Kidney (tissue), 14 donors: ENCODE data around the gene GRIN2A. TPM values are rescaled to one million over a fixed set of nuclear protein-coding genes. Genes with fewer than 3 reads are reported as not detected.

Source experiments
- DNase-seq, 5 donors: peaks; one replicate each; pipeline ENCODE4 v3.0.0-alpha.2; 2013 to 2020
- FAIRE-seq: peaks from 2 replicates; lab custom pipeline; 2012; peaks lifted over from hg19 to GRCh38; lab: Jason Lieb, UNC
- H3K27ac ChIP-seq, 2 donors: one replicate each; pipeline ENCODE4 v1.7.0; 2013; ENCODE audit warnings: low read depth in 2 of 2, low read length in 2 of 2, inconsistent platforms in 1 of 2
- H3K27me3 ChIP-seq: one replicate; pipeline ENCODE4 v1.7.1; 2013; ENCODE audit warnings: low read length, inconsistent platforms; ENCODE audit not compliant: control insufficient read depth, insufficient read depth
- H3K36me3 ChIP-seq, 3 donors: one replicate each; pipeline versions ENCODE4 v1.7.0 to v1.7.1; 2013; ENCODE audit warnings: low read length in 3 of 3, control low read depth in 1 of 3, inconsistent platforms in 1 of 3; ENCODE audit not compliant: insufficient read depth in 3 of 3, control insufficient read depth in 2 of 3
- H3K4me1 ChIP-seq, 3 donors: one replicate each; pipeline versions ENCODE4 v1.7.0 to v1.7.1; 2013; ENCODE audit warnings: low read length in 3 of 3, inconsistent platforms in 1 of 3, low read depth in 1 of 3; ENCODE audit not compliant: control insufficient read depth in 2 of 3, insufficient read depth in 2 of 3
- H3K4me3 ChIP-seq, 3 donors: one replicate each; pipeline versions ENCODE4 v1.7.0 to v1.8.1; 2013; ENCODE audit warnings: low read length in 3 of 3, control low read depth in 1 of 3, inconsistent platforms in 1 of 3
- H3K9ac ChIP-seq, 3 donors: one replicate each; pipeline versions ENCODE4 v1.7.0 to v1.7.1; 2013; ENCODE audit warnings: low read length in 3 of 3, control low read depth in 1 of 3, inconsistent platforms in 1 of 3
- H3K9me3 ChIP-seq, 3 donors: one replicate each; pipeline versions ENCODE4 v1.7.0 to v1.7.1; 2013; ENCODE audit warnings: low read length in 3 of 3, control low read depth in 1 of 3, inconsistent platforms in 1 of 3; ENCODE audit not compliant: control insufficient read depth in 2 of 3, insufficient read depth in 1 of 3
- intact Hi-C: fragments of 100-400 bp; cut with DNase I; formaldehyde crosslinking; loops from one replicate; pipeline ENCODE4 v1.11.1; 2022
- polyA plus RNA-seq: library from polyadenylated mRNA; stranded (reverse); fragments of 350-450 nt; fragmentation: Illumina TruSeq; extraction: RNeasy Lipid Tissue Mini Kit (QIAGEN cat#74804); gene quantifications from one replicate; pipeline ENCODE4 v1.2.3, GENCODE V29; 2014; ENCODE audit warnings: low read depth, low replicate concordance; ENCODE audit not compliant: insufficient read depth
- total RNA-seq: library from RNA; stranded (reverse); fragmentation: NEBNext Ultra II Directional; extraction: Animal tissue kit (Norgen Biotek cat#: 25700); gene quantifications from one replicate; pipeline ENCODE4 v1.2.1, GENCODE V29; 2021
- TF ChIP-seq, protein P1 (sequence below): IDR thresholded peaks from 3 replicates; pipeline ENCODE4 v1.5.1; 2012; ENCODE audit warnings: mild to moderate bottlenecking, moderate library complexity, borderline replicate concordance; ENCODE audit not compliant: insufficient read depth; ENCODE audit errors: extremely low read depth
- donor health status: control.
- donor health status: control.
- donor health status: control.
- donor health status: control.
- donor health status: control.
- donor health status: DM: yes; HTN: yes; CAD: no.
- donor health status: Normal renal cell carcinoma (clear cell type).

The GRIN2A gene
- total and polyA plus RNA-seq, 2 donors from 2014 or later = 0.28 to 6.5 TPM

DNA sequence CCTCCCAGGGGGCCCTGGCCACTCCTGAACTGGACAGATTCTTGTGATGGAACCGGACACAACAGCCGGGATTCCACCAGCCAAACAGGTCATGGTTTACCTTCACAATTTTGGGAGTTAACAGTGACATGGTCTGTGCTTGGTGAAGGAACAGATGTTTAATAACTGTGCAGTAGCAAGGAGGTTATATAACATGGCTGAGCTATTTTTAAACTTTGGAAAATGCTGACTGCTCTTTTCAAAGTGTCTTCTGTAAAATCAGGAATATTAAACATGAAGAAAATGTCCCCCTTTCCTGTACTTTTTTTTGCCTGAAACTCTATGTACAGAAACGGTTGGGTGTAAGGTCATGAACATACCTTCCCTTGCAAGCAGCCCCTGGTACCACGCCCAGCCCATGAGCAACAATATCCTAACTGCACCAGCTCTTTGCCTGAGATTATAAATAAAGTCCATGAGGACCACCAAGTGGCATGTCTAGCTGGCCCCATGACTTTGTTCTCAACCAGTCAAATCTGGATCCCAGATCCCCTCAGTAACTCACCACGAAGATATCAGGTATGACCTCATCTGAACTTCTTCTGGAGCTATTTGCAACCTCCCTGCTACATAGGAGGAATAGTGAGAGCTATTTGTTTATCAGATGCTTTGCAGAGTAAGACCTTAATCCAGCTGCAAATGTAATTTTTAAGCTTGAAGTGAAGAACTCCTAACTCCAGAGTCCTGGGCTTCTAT, 249.1 kb downstream of the GRIN2A start:
- H3K4me3 ChIP-seq = no peak overlapping the region
- TF ChIP-seq, protein P1, sequence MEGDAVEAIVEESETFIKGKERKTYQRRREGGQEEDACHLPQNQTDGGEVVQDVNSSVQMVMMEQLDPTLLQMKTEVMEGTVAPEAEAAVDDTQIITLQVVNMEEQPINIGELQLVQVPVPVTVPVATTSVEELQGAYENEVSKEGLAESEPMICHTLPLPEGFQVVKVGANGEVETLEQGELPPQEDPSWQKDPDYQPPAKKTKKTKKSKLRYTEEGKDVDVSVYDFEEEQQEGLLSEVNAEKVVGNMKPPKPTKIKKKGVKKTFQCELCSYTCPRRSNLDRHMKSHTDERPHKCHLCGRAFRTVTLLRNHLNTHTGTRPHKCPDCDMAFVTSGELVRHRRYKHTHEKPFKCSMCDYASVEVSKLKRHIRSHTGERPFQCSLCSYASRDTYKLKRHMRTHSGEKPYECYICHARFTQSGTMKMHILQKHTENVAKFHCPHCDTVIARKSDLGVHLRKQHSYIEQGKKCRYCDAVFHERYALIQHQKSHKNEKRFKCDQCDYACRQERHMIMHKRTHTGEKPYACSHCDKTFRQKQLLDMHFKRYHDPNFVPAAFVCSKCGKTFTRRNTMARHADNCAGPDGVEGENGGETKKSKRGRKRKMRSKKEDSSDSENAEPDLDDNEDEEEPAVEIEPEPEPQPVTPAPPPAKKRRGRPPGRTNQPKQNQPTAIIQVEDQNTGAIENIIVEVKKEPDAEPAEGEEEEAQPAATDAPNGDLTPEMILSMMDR = no peak
- intact Hi-C loops = no loop called here
- no peaks in the 10 kb centered on the region for H3K27me3 ChIP-seq
- DNase-seq (no peak), FAIRE-seq (no peak)
- H3K27ac ChIP-seq = no peak overlapping the region
- H3K4me1 ChIP-seq = no peaks in the 10 kb centered on the region
- no peaks in the 10 kb centered on the region for H3K9me3 ChIP-seq
- H3K9ac ChIP-seq = no peak overlapping the region
- no peaks in the 10 kb centered on the region for H3K36me3 ChIP-seq

DNA sequence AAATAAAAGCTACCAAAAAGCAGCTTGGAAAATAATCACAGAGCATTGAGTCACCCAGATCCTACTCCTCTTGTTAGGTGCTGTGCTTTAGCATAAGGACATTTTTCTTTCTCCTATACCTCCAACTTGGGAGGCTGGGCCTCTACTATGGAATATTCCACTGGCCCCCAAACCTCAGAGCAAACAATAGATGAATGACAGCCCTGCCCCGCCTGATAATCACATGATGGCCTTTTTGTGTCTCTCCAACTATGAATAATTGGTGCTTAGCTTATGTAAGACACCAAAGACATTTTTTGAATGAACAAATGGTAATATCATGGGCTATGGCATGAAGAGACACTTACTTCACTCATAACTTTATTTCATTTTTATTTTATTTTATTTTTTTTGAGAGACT, 250.2 kb downstream of the GRIN2A start:
- H3K9ac ChIP-seq = no peak overlapping the region
- H3K4me1 ChIP-seq = no peaks in the 10 kb centered on the region
- no peak for DNase-seq
- intact Hi-C loops = no loop called here
- no peak overlapping the region for H3K27ac ChIP-seq
- TF ChIP-seq, protein P1 = no peak
- H3K9me3 ChIP-seq = no peaks in the 10 kb centered on the region
- H3K36me3 ChIP-seq = no peaks in the 10 kb centered on the region
- FAIRE-seq = no peak
- no peak overlapping the region for H3K4me3 ChIP-seq
- no peaks in the 10 kb centered on the region for H3K27me3 ChIP-seq

DNA sequence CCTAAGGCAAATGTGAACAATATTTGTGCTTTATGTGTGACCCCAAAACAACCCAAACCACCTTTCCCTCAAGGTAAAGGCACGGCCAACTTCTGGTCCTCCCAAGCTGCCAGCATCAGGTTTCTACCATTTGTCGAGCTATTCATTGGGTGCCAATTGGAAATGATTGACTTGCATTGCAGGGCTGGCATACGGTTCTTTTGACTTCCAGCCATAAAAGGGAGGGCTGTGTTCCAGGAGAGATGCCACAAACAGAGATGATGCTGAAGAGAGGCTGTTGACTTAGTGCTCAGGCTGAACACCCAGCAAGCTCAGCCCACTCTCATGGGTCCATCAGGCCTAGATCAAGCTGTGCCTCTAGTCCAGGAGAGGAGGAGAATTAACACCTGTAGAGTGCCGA, 252.4 kb downstream of the GRIN2A start:
- H3K4me1 ChIP-seq = no peaks in the 10 kb centered on the region
- intact Hi-C loops = no loop called here
- no peak for FAIRE-seq

More for the DNA sequence above, 252.4 kb downstream of the GRIN2A start:
- Histone ChIP-seq H3K9ac (no peak overlapping the region), H3K9me3 (no peaks in the 10 kb centered on the region), H3K27ac (no peak overlapping the region), H3K27me3 (no peaks in the 10 kb centered on the region), H3K36me3 (no peaks in the 10 kb centered on the region), H3K4me3 (no peak overlapping the region)
- TF ChIP-seq, protein P1 = no peak
- DNase-seq = no peak
